LNCaP clone FGC (cell line): ENCODE data around the gene GALNT10.

ENCODE experiments used
- DNase-seq: peaks from one replicate; pipeline ENCODE4 v3.0.0-alpha.2; 2011; ENCODE audit warnings: low read depth
- H3K4me3 ChIP-seq: 2 replicates; pipeline ENCODE4 v1.5.1; 2011; ENCODE audit warnings: mild to moderate bottlenecking, low read depth, low read length, control low read depth
- TF ChIP-seq, protein P1 (sequence below): IDR thresholded peaks from 2 replicates; pipeline ENCODE4 v1.5.1; 2012; ENCODE audit warnings: mild to moderate bottlenecking; ENCODE audit not compliant: control insufficient read depth, insufficient read depth; ENCODE audit errors: extremely low read depth

The GALNT10 gene

DNA sequence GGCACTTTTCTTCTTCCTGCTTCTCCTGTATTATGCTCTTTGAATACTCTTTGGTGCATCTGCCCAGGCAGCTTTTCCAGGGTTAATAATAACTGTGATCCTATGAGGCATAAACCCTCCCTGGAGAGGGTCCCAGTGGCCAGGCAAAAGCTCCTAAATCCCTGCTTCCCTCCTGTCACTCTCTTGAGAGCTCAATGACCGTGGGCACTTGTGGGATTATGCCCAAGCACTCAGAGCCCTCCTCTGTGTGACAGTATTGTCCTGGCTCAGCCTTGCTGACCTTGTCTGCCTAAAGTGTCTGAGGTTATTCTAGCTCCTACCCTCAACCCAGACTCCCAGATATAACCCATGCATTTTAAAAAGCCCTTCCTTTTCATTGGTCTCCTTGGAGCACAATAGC lies 51.9 kb downstream of the GALNT10 start:
- no peak for DNase-seq
- TF ChIP-seq, protein P1, sequence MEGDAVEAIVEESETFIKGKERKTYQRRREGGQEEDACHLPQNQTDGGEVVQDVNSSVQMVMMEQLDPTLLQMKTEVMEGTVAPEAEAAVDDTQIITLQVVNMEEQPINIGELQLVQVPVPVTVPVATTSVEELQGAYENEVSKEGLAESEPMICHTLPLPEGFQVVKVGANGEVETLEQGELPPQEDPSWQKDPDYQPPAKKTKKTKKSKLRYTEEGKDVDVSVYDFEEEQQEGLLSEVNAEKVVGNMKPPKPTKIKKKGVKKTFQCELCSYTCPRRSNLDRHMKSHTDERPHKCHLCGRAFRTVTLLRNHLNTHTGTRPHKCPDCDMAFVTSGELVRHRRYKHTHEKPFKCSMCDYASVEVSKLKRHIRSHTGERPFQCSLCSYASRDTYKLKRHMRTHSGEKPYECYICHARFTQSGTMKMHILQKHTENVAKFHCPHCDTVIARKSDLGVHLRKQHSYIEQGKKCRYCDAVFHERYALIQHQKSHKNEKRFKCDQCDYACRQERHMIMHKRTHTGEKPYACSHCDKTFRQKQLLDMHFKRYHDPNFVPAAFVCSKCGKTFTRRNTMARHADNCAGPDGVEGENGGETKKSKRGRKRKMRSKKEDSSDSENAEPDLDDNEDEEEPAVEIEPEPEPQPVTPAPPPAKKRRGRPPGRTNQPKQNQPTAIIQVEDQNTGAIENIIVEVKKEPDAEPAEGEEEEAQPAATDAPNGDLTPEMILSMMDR, result no peak
- no peak overlapping the region for H3K4me3 ChIP-seq

DNA sequence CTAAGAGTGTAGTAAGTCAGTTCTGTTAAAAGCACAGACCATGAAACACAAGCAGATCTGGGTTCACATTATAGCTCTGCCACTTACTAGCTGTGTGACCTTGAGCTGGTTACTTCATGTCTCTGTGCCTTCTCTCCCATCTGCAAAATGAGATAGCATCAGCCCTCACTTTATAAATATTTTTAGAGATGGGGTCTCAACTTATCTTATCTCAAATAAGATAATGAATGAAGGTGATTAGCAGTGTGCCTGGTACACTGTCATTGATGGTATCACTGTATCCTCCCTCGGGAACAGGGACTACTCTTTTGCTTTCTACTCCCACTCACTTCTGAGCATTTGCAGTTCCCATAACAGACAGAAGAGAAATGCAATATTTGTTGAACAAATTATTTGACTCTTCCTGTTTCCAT lies 52.4 kb downstream of the GALNT10 start:
- no peak for DNase-seq
- no peak overlapping the region for H3K4me3 ChIP-seq
- TF ChIP-seq, protein P1, result no peak

DNA sequence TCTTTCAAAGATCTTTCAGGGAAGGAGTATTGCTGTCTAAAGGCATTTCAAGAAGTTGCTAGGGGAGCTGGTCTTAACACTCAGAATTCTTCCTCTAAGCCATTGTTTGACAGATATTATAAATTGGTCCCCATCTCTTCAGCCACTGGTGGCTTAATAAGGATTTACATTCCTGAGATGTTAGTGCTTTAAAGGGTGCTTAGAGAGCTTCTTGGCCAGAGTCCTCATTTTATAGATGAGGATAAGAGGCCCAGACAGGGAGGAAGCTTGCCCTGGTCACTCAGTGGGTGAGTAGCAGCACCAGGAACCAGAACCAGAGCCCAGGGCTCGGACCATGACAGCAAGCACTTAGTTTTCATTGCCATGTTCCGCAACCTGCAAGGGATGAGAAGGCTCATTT lies 53.2 kb downstream of the GALNT10 start:
- no peak for DNase-seq
- no peak overlapping the region for H3K4me3 ChIP-seq
- TF ChIP-seq, protein P1, result no peak

DNA sequence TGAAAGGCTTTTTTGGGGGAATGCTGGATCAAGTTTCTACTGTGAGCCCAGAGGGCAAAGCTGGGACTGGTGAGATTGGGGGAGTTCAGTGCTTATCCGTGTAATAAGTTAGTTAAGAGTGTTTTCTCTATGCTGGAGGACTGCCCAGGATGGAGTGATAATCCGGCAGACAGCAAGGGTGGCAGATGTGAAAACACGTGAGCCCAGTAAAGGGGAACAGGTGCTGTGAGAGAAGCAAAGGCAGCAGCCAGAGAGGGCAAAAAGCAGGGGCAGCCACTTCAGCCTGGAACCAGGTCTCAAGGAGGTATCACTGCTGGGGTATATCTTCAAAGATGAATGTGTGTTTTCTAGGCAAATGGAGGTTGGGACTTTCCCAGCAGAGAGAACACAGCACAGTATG lies 53.9 kb downstream of the GALNT10 start:
- no peak overlapping the region for H3K4me3 ChIP-seq
- DNase-seq, result no peak
- TF ChIP-seq, protein P1, result no peak

DNA sequence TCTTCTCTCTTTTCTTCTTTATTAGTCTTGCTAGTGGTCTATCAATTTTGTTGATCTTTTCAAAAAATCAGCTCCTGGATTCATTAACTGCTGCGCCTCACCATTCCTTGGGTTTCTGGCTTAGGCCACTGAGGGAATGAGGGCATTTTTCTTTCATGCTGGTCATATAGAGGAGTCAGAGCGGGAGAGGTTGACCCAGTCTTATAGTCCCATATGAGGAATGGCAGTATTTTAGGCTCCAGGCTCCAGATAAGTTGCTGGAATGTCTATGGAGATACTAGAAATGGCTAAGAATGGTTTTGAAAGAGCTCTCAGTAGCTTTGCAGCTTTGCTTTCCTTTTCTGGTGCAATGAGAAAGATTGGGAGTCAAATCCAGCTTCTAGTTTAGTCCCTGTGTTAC lies 58.2 kb downstream of the GALNT10 start:
- no peak for DNase-seq
- H3K4me3 ChIP-seq, result no peak overlapping the region
- TF ChIP-seq, protein P1, result no peak

DNA sequence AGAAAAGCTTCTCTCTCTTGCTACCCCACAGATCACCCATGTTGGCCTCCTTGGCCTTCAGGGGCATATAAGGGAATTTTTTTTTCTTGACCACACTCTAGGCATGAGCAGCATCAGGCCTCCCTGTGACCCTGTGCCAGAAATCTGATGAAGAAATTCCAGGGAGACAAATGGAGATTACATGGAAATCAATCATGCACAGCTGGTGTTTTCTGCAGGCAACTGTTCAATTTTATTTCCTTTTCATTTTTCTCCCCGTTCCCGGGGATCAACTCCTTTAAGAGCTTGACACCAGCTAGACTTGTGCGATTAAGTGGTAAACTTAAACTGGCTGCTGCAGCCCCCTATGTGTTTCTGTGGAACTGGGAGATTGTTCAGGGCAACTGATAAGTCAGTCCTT lies 59.3 kb downstream of the GALNT10 start:
- TF ChIP-seq, protein P1, result no peak
- no peak overlapping the region for H3K4me3 ChIP-seq
- no peak for DNase-seq

DNA sequence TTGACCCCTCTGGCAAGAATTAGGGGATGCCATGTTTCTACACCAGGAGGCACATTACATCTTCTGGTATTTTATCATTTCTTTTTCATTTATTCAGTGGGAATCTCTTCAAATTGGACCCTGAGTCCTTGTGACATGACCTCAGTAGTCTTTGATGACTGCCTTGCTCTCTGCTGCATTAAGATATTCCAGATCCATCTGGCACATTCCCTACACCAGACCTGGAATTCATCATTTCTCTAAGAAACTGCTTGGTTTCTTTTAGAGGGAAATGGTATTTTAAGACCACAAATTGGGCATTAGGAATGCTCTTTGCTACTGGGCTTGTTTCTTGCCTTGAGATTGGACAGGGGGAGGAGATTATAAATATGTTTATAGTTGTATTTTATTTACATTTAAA lies 61.0 kb downstream of the GALNT10 start:
- no peak for DNase-seq
- TF ChIP-seq, protein P1, result no peak
- H3K4me3 ChIP-seq, result no peak overlapping the region
